HepG2 (cell line): Measurements from ENCODE around the gene VEGFC.

ENCODE experiments used
- POLR2A ChIP-seq, 2 experiments: IDR thresholded peaks; 2 replicates each; pipeline ENCODE4 v1.6.1; 2011; ENCODE audit warnings: low read depth in 2 of 2, low read length in 2 of 2, mild to moderate bottlenecking in 1 of 2, moderate library complexity in 1 of 2; ENCODE audit not compliant: insufficient read depth in 1 of 2
- RELA ChIP-seq: sonication (generic); formaldehyde crosslinking; IDR thresholded peaks from 2 replicates; pipeline ENCODE4 v1.4.0; 2020; ENCODE audit warnings: missing genetic modification reagents
- ZNF670 ChIP-seq: sonication (generic); formaldehyde crosslinking; IDR thresholded peaks from 2 replicates; pipeline ENCODE4 v1.8.0; 2022; ENCODE audit warnings: mild to moderate bottlenecking, missing genetic modification reagents, borderline replicate concordance

- TF ChIP-seq RELA (no peak), ZNF670 (no peak), POLR2A (IDR thresholded peaks at IDR 0.05; ENCODE audit: insufficient read depth in 1 of 2, low read depth in 2 of 2, low read length in 2 of 2) (no peak)
Observed at GRCh38 chr4:176825586-176825985, 32.9 kb upstream of the VEGFC start.
